ENCODE data around the gene NOC4L.

The NOC4L gene

GRCh38 chr12:132179431-132180362 is 35.4 kb downstream of the NOC4L start:
- no peak for TF ChIP-seq CTCF (IDR thresholded peaks at IDR 0.05; ENCODE audit: low read depth, low read length, missing control alignments)
- no peak overlapping the region for H3K4me3 ChIP-seq (ENCODE audit: low read depth, low read length)
- no peak for DNase-seq (ENCODE audit: low read depth)

- TF ChIP-seq CTCF (IDR thresholded peaks at IDR 0.05; ENCODE audit: low read depth, low read length, missing control alignments) = no peak
- no peak for DNase-seq (ENCODE audit: low read depth)
- H3K4me3 ChIP-seq (ENCODE audit: low read depth, low read length) = no peak overlapping the region
These were observed 36.6 kb downstream of the NOC4L start for GRCh38 chr12:132180648-132181546.

- no peak for TF ChIP-seq CTCF (IDR thresholded peaks at IDR 0.05; ENCODE audit: low read depth, low read length, missing control alignments)
- no peak for DNase-seq (ENCODE audit: low read depth)
- no peak overlapping the region for H3K4me3 ChIP-seq (ENCODE audit: low read depth, low read length)
These were observed 37.4 kb downstream of the NOC4L start for GRCh38 chr12:132181570-132182200.

GRCh38 chr12:132182206-132182710 is 38.0 kb downstream of the NOC4L start:
- H3K4me3 ChIP-seq (ENCODE audit: low read depth, low read length) = no peak overlapping the region
- TF ChIP-seq CTCF (IDR thresholded peaks at IDR 0.05; ENCODE audit: low read depth, low read length, missing control alignments) = no peak

GRCh38 chr12:132182711-132183365 is 38.6 kb downstream of the NOC4L start:
- H3K4me3 ChIP-seq (ENCODE audit: low read depth, low read length) = no peak overlapping the region
- TF ChIP-seq CTCF (IDR thresholded peaks at IDR 0.05; ENCODE audit: low read depth, low read length, missing control alignments) = no peak
- no peak for DNase-seq (ENCODE audit: low read depth)

More at GRCh38 chr12:132182206-132182710, 38.0 kb downstream of the NOC4L start:
- no peak for DNase-seq (ENCODE audit: low read depth)

- DNase-seq (ENCODE audit: low read depth) = no peak
- no peak for TF ChIP-seq CTCF (IDR thresholded peaks at IDR 0.05; ENCODE audit: low read depth, low read length, missing control alignments)
These were observed 41.4 kb downstream of the NOC4L start for GRCh38 chr12:132185705-132186104.

More at GRCh38 chr12:132185705-132186104, 41.4 kb downstream of the NOC4L start:
- H3K4me3 ChIP-seq (ENCODE audit: low read depth, low read length) = no peak overlapping the region

Data from GM12864 (cell line).